H9 (cell line): Measurements from ENCODE around the gene KIF23. TPM values are rescaled to one million over a fixed set of nuclear protein-coding genes. Genes with fewer than 3 reads are reported as not detected.
A peak's percentile ranks its signal among the peaks of the same experiment; 100 is the strongest.

Source experiments
- DNase-seq: peaks from one replicate; pipeline ENCODE4 v3.0.0-alpha.2; 2017
- H2AFZ ChIP-seq: one replicate; pipeline ENCODE4 v1.6.1; 2013; ENCODE audit warnings: mild to moderate bottlenecking, low read length, control low read depth, moderate library complexity
- H2AK5ac ChIP-seq: 2 replicates; pipeline ENCODE4 v1.6.1; 2013; ENCODE audit warnings: low read length, control low read depth, mixed read lengths; ENCODE audit not compliant: insufficient read length
- H2BK120ac ChIP-seq: one replicate; pipeline ENCODE4 v1.6.1; 2013; ENCODE audit warnings: low read depth, mild to moderate bottlenecking, low read length, control low read depth, inconsistent platforms; ENCODE audit not compliant: poor library complexity, severe bottlenecking
- H2BK12ac ChIP-seq: 2 replicates; pipeline ENCODE4 v1.6.1; 2013; ENCODE audit warnings: low read length, control low read depth, mixed read lengths, low read depth; ENCODE audit not compliant: insufficient read length
- H2BK15ac ChIP-seq: 2 replicates; pipeline ENCODE4 v1.6.1; 2013; ENCODE audit warnings: low read depth, low read length, control low read depth
- H2BK20ac ChIP-seq: one replicate; pipeline ENCODE4 v1.6.1; 2013; ENCODE audit warnings: low read depth, mild to moderate bottlenecking, low read length, control low read depth, inconsistent platforms; ENCODE audit not compliant: poor library complexity, severe bottlenecking
- H2BK5ac ChIP-seq: 2 replicates; pipeline ENCODE4 v1.6.1; 2013; ENCODE audit warnings: low read length, control low read depth, mixed read lengths; ENCODE audit not compliant: insufficient read length
- H3K14ac ChIP-seq: 2 replicates; pipeline ENCODE4 v1.6.1; 2013; ENCODE audit warnings: low read length, control low read depth; ENCODE audit not compliant: insufficient read depth
- H3K18ac ChIP-seq: 2 replicates; pipeline ENCODE4 v1.6.1; 2013; ENCODE audit warnings: low read depth, mild to moderate bottlenecking, mixed read lengths, low read length, control low read depth; ENCODE audit not compliant: insufficient read length
- H3K23ac ChIP-seq: 2 replicates; pipeline ENCODE4 v1.6.1; 2013; ENCODE audit warnings: low read length, control low read depth, mixed read lengths, low read depth; ENCODE audit not compliant: insufficient read length
- H3K23me2 ChIP-seq: 2 replicates; pipeline ENCODE4 v1.6.1; 2013; ENCODE audit warnings: low read depth, mild to moderate bottlenecking, mixed read lengths, low read length, control low read depth; ENCODE audit not compliant: insufficient read length, poor library complexity, severe bottlenecking
- H3K27ac ChIP-seq: 2 replicates; pipeline ENCODE4 v1.5.1; 2013; ENCODE audit warnings: low read length, control low read depth, mixed read lengths, low read depth; ENCODE audit not compliant: insufficient read length
- H3K27me3 ChIP-seq: 2 replicates; pipeline ENCODE4 v1.6.1; 2013; ENCODE audit warnings: low read length, control low read depth, inconsistent platforms; ENCODE audit not compliant: insufficient read depth
- H3K4ac ChIP-seq: 2 replicates; pipeline ENCODE4 v1.6.1; 2013; ENCODE audit warnings: low read depth, mild to moderate bottlenecking, control low read depth, inconsistent platforms, low read length, moderate library complexity
- H3K4me1 ChIP-seq: 2 replicates; pipeline ENCODE4 v1.6.1; 2013; ENCODE audit warnings: low read length, control low read depth, inconsistent platforms; ENCODE audit not compliant: insufficient read depth
- H3K4me2 ChIP-seq: 2 replicates; pipeline ENCODE4 v1.6.1; 2013; ENCODE audit warnings: low read length, control low read depth, mixed read lengths; ENCODE audit not compliant: insufficient read length, insufficient read depth
- H3K56ac ChIP-seq: 2 replicates; pipeline ENCODE4 v1.6.1; 2013; ENCODE audit warnings: low read depth, mild to moderate bottlenecking, mixed read lengths, low read length, control low read depth; ENCODE audit not compliant: insufficient read length
- H3K79me1 ChIP-seq: 2 replicates; pipeline ENCODE4 v1.6.1; 2013; ENCODE audit warnings: low read depth, mild to moderate bottlenecking, moderate library complexity, low read length, control low read depth, inconsistent platforms; ENCODE audit not compliant: insufficient read depth, poor library complexity, severe bottlenecking
- H3K79me2 ChIP-seq: 2 replicates; pipeline ENCODE4 v1.6.1; 2013; ENCODE audit warnings: low read length, control low read depth, inconsistent platforms; ENCODE audit not compliant: insufficient read depth
- H3K9ac ChIP-seq: 2 replicates; pipeline ENCODE4 v1.6.1; 2013; ENCODE audit warnings: low read length, control low read depth, mixed read lengths; ENCODE audit not compliant: insufficient read length; ENCODE audit errors: extremely low read depth
- H3K9me3 ChIP-seq: one replicate; pipeline ENCODE4 v1.6.1; 2013; ENCODE audit warnings: low read depth, low read length, inconsistent platforms; ENCODE audit not compliant: control insufficient read depth
- H3T11ph ChIP-seq: one replicate; pipeline ENCODE4 v1.6.1; 2013; ENCODE audit warnings: mild to moderate bottlenecking, low read length, control low read depth, inconsistent platforms
- H4K20me1 ChIP-seq: one replicate; pipeline ENCODE4 v1.6.1; 2013; ENCODE audit not compliant: control insufficient read depth, insufficient read length, insufficient read depth
- H4K5ac ChIP-seq: 2 replicates; pipeline ENCODE4 v1.6.1; 2013; ENCODE audit warnings: low read depth, mild to moderate bottlenecking, mixed read lengths, low read length, control low read depth; ENCODE audit not compliant: insufficient read length
- H4K8ac ChIP-seq: replicated peaks from 2 replicates; pipeline ENCODE4 v1.6.1; 2013; ENCODE audit warnings: low read length, control low read depth, mixed read lengths, low read depth; ENCODE audit not compliant: insufficient read length
- H4K91ac ChIP-seq: 2 replicates; pipeline ENCODE4 v1.6.1; 2013; ENCODE audit warnings: low read depth, mild to moderate bottlenecking, moderate library complexity, mixed read lengths, low read length, control low read depth; ENCODE audit not compliant: insufficient read length
- H3K27ac Mint-ChIP-seq, 3 experiments: 2 replicates in 2 of 3; 3 replicates in 1 of 3; pipeline ENCODE4 v1.8.0; 2020 to 2021; ENCODE audit warnings: mixed read lengths in 3 of 3, mild to moderate bottlenecking in 1 of 3, moderate library complexity in 1 of 3
- H3K27me3 Mint-ChIP-seq: 2 replicates; pipeline ENCODE4 v1.8.0; 2021; ENCODE audit warnings: low read depth, mild to moderate bottlenecking, moderate library complexity, mixed read lengths
- H3K36me3 Mint-ChIP-seq, 3 experiments: 2 replicates in 2 of 3; 3 replicates in 1 of 3; pipeline ENCODE4 v1.8.0; 2020 to 2021; ENCODE audit warnings: low read depth in 3 of 3, mixed read lengths in 3 of 3; ENCODE audit not compliant: insufficient read depth in 1 of 3
- H3K4me1 Mint-ChIP-seq, 2 experiments: 2 replicates each; pipeline ENCODE4 v1.8.0; 2020; ENCODE audit warnings: mixed read lengths in 2 of 2
- H3K4me3 Mint-ChIP-seq, 2 experiments: 2 replicates in 1 of 2; 3 replicates in 1 of 2; pipeline ENCODE4 v1.8.0; 2020 to 2021; ENCODE audit warnings: mild to moderate bottlenecking in 2 of 2, mixed read lengths in 2 of 2, moderate library complexity in 1 of 2
- H3K9me3 Mint-ChIP-seq, 2 experiments: 2 replicates in 1 of 2; 3 replicates in 1 of 2; pipeline ENCODE4 v1.8.0; 2020; ENCODE audit warnings: mild to moderate bottlenecking in 2 of 2, mixed read lengths in 2 of 2, moderate library complexity in 1 of 2
- CTCF ChIP-seq: fragments of 200-600 bp; sonication (generic); conservative IDR thresholded peaks from 3 replicates; pipeline ENCODE4 v1.8.0; 2021; ENCODE audit warnings: antibody characterized with exemption, mild to moderate bottlenecking
- WGBS: extraction: QIAGEN DNeasy Blood & Tissue Kit; methylation state at CpG from one replicate; pipeline ENCODE4 v1.1.7; 2013; ENCODE audit warnings: missing lambda C conversion rate, low lambda C conversion rate, mixed read lengths; ENCODE audit not compliant: insufficient read length; ENCODE audit errors: extremely low coverage; 5-methylcytosine and 5-hydroxymethylcytosine counted together
- total RNA-seq: library from RNA; stranded (reverse); gene quantifications from 2 replicates; pipeline ENCODE4 v1.2.1, GENCODE V29; 2021

The KIF23 gene
- total RNA-seq, 1 experiment from 2014 or later = 55.4 TPM

GRCh38 chr15:69435985-69436384, 21.8 kb downstream of the KIF23 start:
- no peaks in the 10 kb centered on the region for H3K79me1 ChIP-seq
- H3K27me3 Mint-ChIP-seq = no peaks in the 10 kb centered on the region
- H3K23me2 ChIP-seq = no peaks in the 10 kb centered on the region
- no peak overlapping the region for H4K91ac ChIP-seq
- H3K9me3 ChIP-seq = no peaks in the 10 kb centered on the region
- no peak overlapping the region for H3K9ac ChIP-seq
- H4K8ac ChIP-seq = no peak overlapping the region
- no peak overlapping the region for H4K5ac ChIP-seq
- H2BK120ac ChIP-seq = no peak overlapping the region
- no peaks in the 10 kb centered on the region for H3K27me3 ChIP-seq
- WGBS = no CpG with 5 or more reads among the region's 4 CpGs
- H3K36me3 Mint-ChIP-seq = peaks cover 43 to 83% (median 83%) of the 10 kb centered on the region in 3 experiments
- no peak overlapping the region for H3K18ac ChIP-seq
- no peak overlapping the region for H3K4me2 ChIP-seq
- H3K4me1 ChIP-seq = no peaks in the 10 kb centered on the region
- DNase-seq = no peak
- no peaks in the 10 kb centered on the region for H3K79me2 ChIP-seq
- H2BK5ac ChIP-seq = no peak overlapping the region
- H3K27ac Mint-ChIP-seq = 0 out of 7 replicates have a peak overlapping the region, but pooled peaks of 1 of the 3 experiments have one; percentile 22
- no peak overlapping the region for H2AK5ac ChIP-seq
- no peak overlapping the region for H3T11ph ChIP-seq
- H3K4me3 Mint-ChIP-seq = no peak overlapping the region
- no peak overlapping the region for H2BK12ac ChIP-seq
- no peak overlapping the region for H2BK20ac ChIP-seq
- no peaks in the 10 kb centered on the region for H3K4me1 Mint-ChIP-seq
- H3K14ac ChIP-seq = no peak overlapping the region
- H3K27ac ChIP-seq = no peak overlapping the region
- TF ChIP-seq CTCF = no peak
- no peak overlapping the region for H2AFZ ChIP-seq
- no peaks in the 10 kb centered on the region for H3K9me3 Mint-ChIP-seq
- no peak overlapping the region for H3K23ac ChIP-seq
- H4K20me1 ChIP-seq = no peaks in the 10 kb centered on the region
- no peak overlapping the region for H3K4ac ChIP-seq
- no peak overlapping the region for H3K56ac ChIP-seq
- H2BK15ac ChIP-seq = no peak overlapping the region
